HepG2 (cell line): Measurements from ENCODE around the gene MRPL30. TPM values are rescaled to one million over a fixed set of nuclear protein-coding genes. Genes with fewer than 3 reads are reported as not detected.

Source experiments
- ATAC-seq: fragments of 200-7000 bp; cut with Tn5 transposase; 3 replicates; pipeline ENCODE4 v1.9.1; 2020; ENCODE audit warnings: mild to moderate bottlenecking, moderate library complexity
- BruUV-seq: library from RNA; stranded (reverse); fragments of 400-500 nt; replicated peaks from 2 replicates; lab custom pipeline; 2021; lab: Mats Ljungman, UMichigan
- CTCF ChIA-PET: fragments of 300-600 bp; formaldehyde crosslinking; extraction: SDS; loops from one replicate; lab custom pipeline; 2021; ENCODE audit warnings: low total read pairs, inconsistent platforms, low intra/inter-chr PET ratio; lab: Yijun Ruan, JAX
- POLR2A ChIA-PET: fragments of 350-600 bp; sonication (Branson Sonifier 250); formaldehyde crosslinking; loops from one replicate; lab custom pipeline; 2020; ENCODE audit warnings: antibody characterized with exemption, inconsistent platforms; lab: Yijun Ruan, JAX
- DNase-seq: peaks from one replicate; pipeline ENCODE4 v3.0.0-alpha.2; 2015; ENCODE audit warnings: low spot score
- FAIRE-seq: peaks from 3 replicates; lab custom pipeline; 2011; peaks lifted over from hg19 to GRCh38; lab: Jason Lieb, UNC
- H2AFZ ChIP-seq: one replicate; pipeline ENCODE4 v1.6.1; 2011; ENCODE audit warnings: low read length, inconsistent platforms
- H3K27ac ChIP-seq: fragments of 300-600 bp; 3 replicates; pipeline ENCODE4 v1.8.0; 2011; ENCODE audit warnings: mixed run types, mild to moderate bottlenecking, mixed read lengths, low read length, inconsistent platforms; ENCODE audit not compliant: insufficient read depth; ENCODE audit errors: extremely low read length
- H3K27me3 ChIP-seq, 2 experiments: fragments of 200-600 bp in 1 of 2; 2 replicates in 1 of 2; 3 replicates in 1 of 2; pipeline versions ENCODE4 v1.6.0 to v1.8.0; 2011; ENCODE audit warnings: low read length in 2 of 2, mild to moderate bottlenecking in 2 of 2, moderate library complexity in 2 of 2, inconsistent platforms in 1 of 2; ENCODE audit not compliant: insufficient read depth in 2 of 2, control insufficient read depth in 1 of 2
- H3K36me3 ChIP-seq, 2 experiments: fragments of 200-600 bp in 1 of 2; replicated peaks in 1 of 2; 2 replicates in 1 of 2; 3 replicates in 1 of 2; pipeline versions ENCODE4 v1.5.1 to v1.8.0; 2011; ENCODE audit warnings: low read length in 2 of 2, inconsistent platforms in 1 of 2; ENCODE audit not compliant: insufficient read depth in 2 of 2, control insufficient read depth in 1 of 2
- H3K4me1 ChIP-seq: 2 replicates; pipeline ENCODE4 v1.5.1; 2012; ENCODE audit warnings: low read length, inconsistent platforms; ENCODE audit not compliant: insufficient read depth
- H3K4me2 ChIP-seq: 2 replicates; pipeline ENCODE4 v1.6.0; 2011; ENCODE audit warnings: low read depth, low read length, inconsistent platforms
- H3K4me3 ChIP-seq, 3 experiments: fragments of 200-600 bp in 1 of 3; sonication (generic), shearing (Covaris generic) in 1 of 3; replicated peaks in 1 of 3; 2 replicates each; pipeline ENCODE4 v1.5.1; 2011 to 2016; ENCODE audit warnings: low read length in 3 of 3, inconsistent platforms in 2 of 3, low read depth in 2 of 3, mild to moderate bottlenecking in 2 of 3, control low read depth in 1 of 3, mixed read lengths in 1 of 3; ENCODE audit not compliant: insufficient read depth in 1 of 3
- H3K79me2 ChIP-seq: one replicate; pipeline ENCODE4 v1.6.1; 2011; ENCODE audit warnings: low read length, inconsistent platforms; ENCODE audit not compliant: insufficient read depth
- H3K9ac ChIP-seq: 2 replicates; pipeline ENCODE4 v1.6.0; 2011; ENCODE audit warnings: mild to moderate bottlenecking, low read depth, low read length, inconsistent platforms; ENCODE audit not compliant: insufficient read depth
- H3K9me3 ChIP-seq: 2 replicates; pipeline ENCODE4 v1.5.1; 2012; ENCODE audit warnings: mild to moderate bottlenecking, low read length
- H4K20me1 ChIP-seq: 2 replicates; pipeline ENCODE4 v1.6.0; 2011; ENCODE audit warnings: inconsistent platforms, mild to moderate bottlenecking, low read length, moderate library complexity; ENCODE audit not compliant: insufficient read depth
- BHLHE40 ChIP-seq: IDR thresholded peaks from 2 replicates; pipeline ENCODE4 v1.6.1; 2011; ENCODE audit warnings: low read length, improper control_type of control experiment
- GMEB2 ChIP-seq: IDR thresholded peaks from 2 replicates; pipeline ENCODE4 v1.6.1; 2016; ENCODE audit warnings: missing biosample characterization, missing genetic modification reagents, low read depth
- HNRNPUL1 ChIP-seq: fragments of 200-400 bp; formaldehyde crosslinking; IDR thresholded peaks from 2 replicates; pipeline ENCODE4 v1.6.1; 2017; ENCODE audit warnings: low read depth, mild to moderate bottlenecking, low read length, moderate library complexity
- MYPOP ChIP-seq: sonication (generic); formaldehyde crosslinking; IDR thresholded peaks from 2 replicates; pipeline ENCODE4 v1.8.1; 2023; ENCODE audit warnings: mild to moderate bottlenecking, moderate library complexity, missing genetic modification reagents
- NR2C2 ChIP-seq: sonication (generic); formaldehyde crosslinking; IDR thresholded peaks from 2 replicates; pipeline ENCODE4 v1.4.0; 2020; ENCODE audit warnings: missing genetic modification reagents, mild to moderate bottlenecking, moderate library complexity, borderline replicate concordance
- PATZ1 ChIP-seq: sonication (generic); formaldehyde crosslinking; IDR thresholded peaks from 2 replicates; pipeline ENCODE4 v1.4.0; 2020; ENCODE audit warnings: missing genetic modification reagents
- SP140L ChIP-seq: sonication (generic); formaldehyde crosslinking; IDR thresholded peaks from 2 replicates; pipeline ENCODE4 v1.4.0; 2020; ENCODE audit warnings: missing genetic modification reagents, borderline replicate concordance
- SSRP1 ChIP-seq: IDR thresholded peaks from 2 replicates; pipeline ENCODE4 v1.6.1; 2016; ENCODE audit warnings: control low read depth
- TFDP1 ChIP-seq: IDR thresholded peaks from 2 replicates; pipeline ENCODE4 v1.6.1; 2016; ENCODE audit warnings: missing compliant biosample characterization, missing genetic modification reagents, borderline replicate concordance
- TP53 ChIP-seq: sonication (generic); formaldehyde crosslinking; conservative IDR thresholded peaks from 2 replicates; pipeline ENCODE4 v1.4.0; 2020; ENCODE audit warnings: missing genetic modification reagents
- TRAFD1 ChIP-seq: sonication (generic); formaldehyde crosslinking; IDR thresholded peaks from 2 replicates; pipeline ENCODE4 v1.5.1; 2020; ENCODE audit warnings: missing genetic modification reagents, mild to moderate bottlenecking, borderline replicate concordance
- ZFAT ChIP-seq: sonication (generic); formaldehyde crosslinking; conservative IDR thresholded peaks from 2 replicates; pipeline ENCODE4 v1.8.1; 2023; ENCODE audit warnings: missing genetic modification reagents, inconsistent platforms
- ZHX1 ChIP-seq: sonication (generic); formaldehyde crosslinking; IDR thresholded peaks from 2 replicates; pipeline ENCODE4 v1.8.1; 2022; ENCODE audit warnings: low read depth, mild to moderate bottlenecking, missing genetic modification reagents
- ZNF354B ChIP-seq: sonication (generic); formaldehyde crosslinking; IDR thresholded peaks from 2 replicates; pipeline ENCODE4 v1.8.0; 2022; ENCODE audit warnings: mild to moderate bottlenecking, missing genetic modification reagents
- WGBS: methylation state at CpG from one replicate; pipeline ENCODE4 v1.1.6; 2017; ENCODE audit warnings: low lambda C conversion rate; 5-methylcytosine and 5-hydroxymethylcytosine counted together
- in situ Hi-C: cut with HindIII; loops from 2 replicates; pipeline ENCODE4 v1.10.0; 2017; ENCODE audit warnings: low pct_unique_long_range_greater_than_20kb; ENCODE audit not compliant: extremely low pct_ligation_motif_present
- intact Hi-C: fragments of 100-400 bp; cut with micrococcal nuclease; formaldehyde crosslinking; loops from one replicate; pipeline ENCODE4 v1.10.0; 2022; ENCODE audit not compliant: unreplicated experiment
- polyA plus RNA-seq, 8 experiments: library from polyadenylated mRNA; depleted of rRNA in 3 of 8; stranded (reverse) in 7 of 8; unstranded in 1 of 8; fragments of >200 nt; fragmentation: Illumina TruSeq in 4 of 8; extraction: Trizol in 4 of 8; gene quantifications; 2 replicates each; pipeline versions ENCODE4 v1.2.1 to v1.2.3, GENCODE V29; 2011 to 2016; ENCODE audit warnings: low read depth in 4 of 8, missing spikeins in 1 of 8, mixed read lengths in 1 of 8; ENCODE audit not compliant: insufficient read depth in 1 of 8
- total RNA-seq, 5 experiments: library from RNA; depleted of rRNA; stranded (reverse); fragments of >200 nt; fragmentation: Illumina TruSeq; extraction: Trizol; gene quantifications; 2 replicates each; pipeline ENCODE4 v1.2.3, GENCODE V29; 2016; ENCODE audit warnings: low read depth in 1 of 5

MRPL30 gene
- total and polyA plus RNA-seq, 2 of the 13 experiments (the other 11 are each of a cell fraction or from before 2014, with no cell fraction given): 30.2 to 75.3 TPM

GRCh38 chr2:99158599-99158998 lies 22.4 kb upstream of the MRPL30 start:
- Histone ChIP-seq H3K9ac (no peak overlapping the region), H3K36me3 (peaks cover 0 to 9% of the 10 kb centered on the region in 2 experiments; a peak in 4 of 5 replicates), H4K20me1 (no peaks in the 10 kb centered on the region), H3K4me2 (no peak overlapping the region), H3K79me2 (peaks cover 18% of the 10 kb centered on the region), H3K27ac (no peak overlapping the region), H3K4me1 (peaks cover 28% of the 10 kb centered on the region), H3K4me3 (no peak overlapping the region), H2AFZ (no peak overlapping the region), H3K27me3 (no peaks in the 10 kb centered on the region; a peak in 1 of 5 replicates), H3K9me3 (no peaks in the 10 kb centered on the region)
- FAIRE-seq (no peak), ATAC-seq (no peak), DNase-seq (no peak)
- in situ Hi-C loops (no loop called here), intact Hi-C loops (no loop called here)
- POLR2A ChIA-PET: no interaction called here
- no TSS peak for BruUV-seq
- WGBS: 97% methylated on average over 5 of the region's 5 CpGs
- CTCF ChIA-PET: no interaction called here
- TF ChIP-seq NR2C2 (CRISPR knock-in tag) (no peak), TP53 (CRISPR knock-in tag) (no peak), ZNF354B (CRISPR knock-in tag) (no peak), PATZ1 (no peak), GMEB2 (no peak), ZFAT (CRISPR knock-in tag) (no peak), TRAFD1 (no peak), TFDP1 (CRISPR knock-in tag) (no peak), SP140L (CRISPR knock-in tag) (no peak), MYPOP (CRISPR knock-in tag) (no peak), HNRNPUL1 (no peak), BHLHE40 (no peak), SSRP1 (CRISPR knock-in tag) (no peak), ZHX1 (CRISPR knock-in tag) (no peak)
